Vagina (tissue), 2 donors: ENCODE results near the gene NR1H2. TPM values are rescaled to one million over a fixed set of nuclear protein-coding genes. Genes with fewer than 3 reads are reported as not detected.

ENCODE experiments used
- DNase-seq, 2 donors: peaks; one replicate each; pipeline ENCODE4 v3.0.0-alpha.2; 2017; ENCODE audit errors: extremely low spot score in 2 of 2
- H3K27ac ChIP-seq: fragments of 200-600 bp; sonication (generic); one replicate; pipeline ENCODE4 v1.5.1; 2019
- H3K27me3 ChIP-seq: fragments of 200-600 bp; sonication (generic); one replicate; pipeline ENCODE4 v1.5.1; 2019
- H3K36me3 ChIP-seq, 2 donors: fragments of 200-600 bp; sonication (generic); one replicate each; pipeline ENCODE4 v1.5.1; 2017 to 2019
- H3K4me1 ChIP-seq: fragments of 200-600 bp; sonication (generic); one replicate; pipeline ENCODE4 v1.5.1; 2019
- H3K4me3 ChIP-seq, 2 donors: fragments of 200-600 bp; sonication (generic); 1 replicate in 1 of 2; 2 replicates in 1 of 2; pipeline ENCODE4 v1.5.1; 2016 to 2019
- H3K9me3 ChIP-seq: fragments of 200-600 bp; sonication (generic); one replicate; pipeline ENCODE4 v1.5.1; 2019
- CTCF ChIP-seq, 3 experiments: fragments of 450-650 bp in 2 of 3; fragments of 200-600 bp in 1 of 3; sonication (generic) in 1 of 3; IDR thresholded peaks; one replicate each; pipeline ENCODE4 v1.5.1; 2017 to 2019; ENCODE audit warnings: antibody characterized with exemption in 3 of 3, mild to moderate bottlenecking in 2 of 3, moderate library complexity in 2 of 3
- POLR2A ChIP-seq, 2 donors: fragments of 450-650 bp; IDR thresholded peaks; one replicate each; pipeline ENCODE4 v1.6.1; 2017; ENCODE audit warnings: antibody characterized with exemption in 2 of 2, mild to moderate bottlenecking in 2 of 2, moderate library complexity in 2 of 2
- POLR2AphosphoS5 ChIP-seq, 2 donors: sonication (generic); formaldehyde crosslinking; IDR thresholded peaks; one replicate each; pipeline ENCODE4 v1.9.0; 2017; ENCODE audit warnings: antibody characterized with exemption in 2 of 2, mild to moderate bottlenecking in 2 of 2, low read depth in 1 of 2; ENCODE audit not compliant: insufficient read depth in 1 of 2
- intact Hi-C: fragments of 100-400 bp; cut with DNase I; formaldehyde crosslinking; loops from one replicate; pipeline ENCODE4 v1.15.1; 2023
- total RNA-seq: library from RNA; depleted of rRNA; stranded (reverse); fragments of >200 nt; gene quantifications from one replicate; pipeline ENCODE4 v1.2.3, GENCODE V29; 2016

NR1H2 gene
- total RNA-seq, 1 donor from 2014 or later, result 84.7 TPM

- H3K27me3 ChIP-seq, result no peaks in the 10 kb centered on the region
- no peak for DNase-seq
- H3K9me3 ChIP-seq, result no peaks in the 10 kb centered on the region
- no peak overlapping the region for H3K27ac ChIP-seq
- no peak overlapping the region for H3K4me3 ChIP-seq
- intact Hi-C loops, result no loop called here
- H3K4me1 ChIP-seq, result peaks cover 41% of the 10 kb centered on the region
- H3K36me3 ChIP-seq, result no peaks in the 10 kb centered on the region
- no peak for TF ChIP-seq CTCF (IDR thresholded peaks at IDR 0.05)
- no peak for TF ChIP-seq POLR2A (IDR thresholded peaks at IDR 0.05)
- no peak for TF ChIP-seq POLR2AphosphoS5 (IDR thresholded peaks at IDR 0.05; ENCODE audit: insufficient read depth in 1 of 2, low read depth in 1 of 2)
Observed at GRCh38 chr19:50331994-50332243, 44.3 kb upstream of the NR1H2 start.

GRCh38 chr19:50332244-50333038, 43.8 kb upstream of the NR1H2 start:
- peak overlapping the region; percentile 27 to 48 for H3K4me3 ChIP-seq
- no peaks in the 10 kb centered on the region for H3K9me3 ChIP-seq
- intact Hi-C loops, result no loop called here
- peaks cover 41% of the 10 kb centered on the region for H3K4me1 ChIP-seq
- H3K36me3 ChIP-seq, result no peaks in the 10 kb centered on the region
- no peak for DNase-seq
- H3K27ac ChIP-seq, result no peak overlapping the region
- H3K27me3 ChIP-seq, result no peaks in the 10 kb centered on the region
- no peak for TF ChIP-seq POLR2AphosphoS5 (IDR thresholded peaks at IDR 0.05; ENCODE audit: insufficient read depth in 1 of 2, low read depth in 1 of 2)
- TF ChIP-seq POLR2A (IDR thresholded peaks at IDR 0.05), result no peak
- no peak for TF ChIP-seq CTCF (IDR thresholded peaks at IDR 0.05)

- H3K36me3 ChIP-seq, result no peaks in the 10 kb centered on the region
- H3K4me3 ChIP-seq, result peak overlapping the region; percentile 27 to 48
- peak in 1 of 2 donors; percentile 93 for DNase-seq
- peaks cover 41% of the 10 kb centered on the region for H3K4me1 ChIP-seq
- TF ChIP-seq POLR2AphosphoS5 (IDR thresholded peaks at IDR 0.05; ENCODE audit: insufficient read depth in 1 of 2, low read depth in 1 of 2) (no peak), POLR2A (IDR thresholded peaks at IDR 0.05) (no peak), CTCF (IDR thresholded peaks at IDR 0.05) (no peak)
- no peaks in the 10 kb centered on the region for H3K9me3 ChIP-seq
- intact Hi-C loops, result no loop called here
- no peak overlapping the region for H3K27ac ChIP-seq
- no peaks in the 10 kb centered on the region for H3K27me3 ChIP-seq
Observed at GRCh38 chr19:50333235-50333736, 43.0 kb upstream of the NR1H2 start.

GRCh38 chr19:50333737-50334617, 42.3 kb upstream of the NR1H2 start:
- Histone ChIP-seq H3K36me3 (no peaks in the 10 kb centered on the region), H3K9me3 (no peaks in the 10 kb centered on the region), H3K4me3 (peak overlapping the region; percentile 27 to 48), H3K4me1 (peaks cover 41% of the 10 kb centered on the region), H3K27me3 (no peaks in the 10 kb centered on the region), H3K27ac (peak overlapping the region; percentile 53)
- TF ChIP-seq CTCF (IDR thresholded peaks at IDR 0.05) (no peak), POLR2AphosphoS5 (IDR thresholded peaks at IDR 0.05; ENCODE audit: insufficient read depth in 1 of 2, low read depth in 1 of 2) (peak; percentile 79 to 88), POLR2A (IDR thresholded peaks at IDR 0.05) (peak in 1 of 2 donors; percentile 46)
- intact Hi-C loops, result no loop called here
- no peak for DNase-seq
